GM12878 (cell line): ENCODE results near the gene ZNF783. TPM values are rescaled to one million over a fixed set of nuclear protein-coding genes. Genes with fewer than 3 reads are reported as not detected.

ENCODE experiments used
- ATAC-seq: fragments of 200-7000 bp; cut with Tn5 transposase; 3 replicates; pipeline ENCODE4 v1.9.1; 2020; ENCODE audit warnings: mild to moderate bottlenecking, moderate library complexity
- BruUV-seq: library from RNA; stranded (reverse); fragments of 400-500 nt; replicated peaks from 2 replicates; lab custom pipeline; 2021; lab: Mats Ljungman, UMichigan
- CTCF ChIA-PET: fragments of 300-600 bp; sonication (Branson Sonifier 250); formaldehyde crosslinking; extraction: SDS; loops from one replicate; lab custom pipeline; 2021; ENCODE audit warnings: inconsistent platforms; lab: Yijun Ruan, JAX
- POLR2A ChIA-PET: fragments of 350-600 bp; formaldehyde crosslinking; extraction: SDS; loops from one replicate; lab custom pipeline; 2021; ENCODE audit warnings: inconsistent platforms; lab: Charles Lee
- RAD21 ChIA-PET: fragments of 300-600 bp; sonication (Branson Sonifier 250); formaldehyde crosslinking; loops from one replicate; lab custom pipeline; 2023; ENCODE audit warnings: antibody characterized with exemption; ENCODE audit not compliant: unreplicated experiment; lab: Charles Lee
- SMC1A ChIA-PET: fragments of 300-600 bp; sonication (Branson Sonifier 250); formaldehyde crosslinking; loops from one replicate; lab custom pipeline; 2023; ENCODE audit not compliant: unreplicated experiment, uncharacterized antibody; lab: Charles Lee
- DNase-seq: peaks from one replicate; pipeline ENCODE4 v3.0.0-alpha.2; 2011; ENCODE audit warnings: low read depth, low spot score
- FAIRE-seq: peaks from 3 replicates; lab custom pipeline; 2011; peaks lifted over from hg19 to GRCh38; lab: Jason Lieb, UNC
- H2AFZ ChIP-seq: 2 replicates; pipeline ENCODE4 v1.6.0; 2011; ENCODE audit warnings: low read depth, low read length, control low read depth; ENCODE audit not compliant: control insufficient read depth
- H3K27ac ChIP-seq: 2 replicates; pipeline ENCODE4 v1.5.1; 2011; ENCODE audit warnings: control low read depth; ENCODE audit not compliant: control insufficient read depth, insufficient read depth
- H3K27me3 ChIP-seq, 2 experiments: replicated peaks in 1 of 2; 2 replicates each; pipeline versions ENCODE4 v1.6.0 to v1.6.1; 2011; ENCODE audit warnings: low read length in 1 of 2; ENCODE audit not compliant: control insufficient read depth in 2 of 2, insufficient read depth in 2 of 2
- H3K36me3 ChIP-seq, 2 experiments: 2 replicates each; pipeline ENCODE4 v1.5.1; 2011; ENCODE audit warnings: low read length in 1 of 2; ENCODE audit not compliant: control insufficient read depth in 2 of 2, insufficient read depth in 2 of 2
- H3K4me1 ChIP-seq: 2 replicates; pipeline ENCODE4 v1.6.1; 2011; ENCODE audit warnings: mild to moderate bottlenecking, low read length, moderate library complexity, mixed read lengths; ENCODE audit not compliant: control insufficient read depth, insufficient read depth
- H3K4me2 ChIP-seq: 2 replicates; pipeline ENCODE4 v1.6.0; 2011; ENCODE audit warnings: control low read depth; ENCODE audit not compliant: control insufficient read depth, insufficient read depth
- H3K4me3 ChIP-seq: fragments of 200-600 bp; sonication (generic); 2 replicates; pipeline ENCODE4 v1.5.1; 2016
- H3K79me2 ChIP-seq: 2 replicates; pipeline ENCODE4 v1.6.0; 2011; ENCODE audit warnings: low read length; ENCODE audit not compliant: control insufficient read depth, insufficient read depth
- H3K9ac ChIP-seq: 2 replicates; pipeline ENCODE4 v1.8.0; 2011; ENCODE audit warnings: low read length, control low read depth, mixed read lengths; ENCODE audit not compliant: control insufficient read depth, insufficient read depth
- H3K9me3 ChIP-seq: replicated peaks from 3 replicates; pipeline ENCODE4 v1.5.1; 2011; ENCODE audit warnings: mild to moderate bottlenecking, low read length; ENCODE audit not compliant: control insufficient read depth, insufficient read depth
- H4K20me1 ChIP-seq: 2 replicates; pipeline ENCODE4 v1.6.0; 2011; ENCODE audit not compliant: control insufficient read depth, insufficient read depth
- CEBPZ ChIP-seq: fragments of 150-350 bp; IDR thresholded peaks from 2 replicates; pipeline ENCODE4 v1.6.1; 2016; ENCODE audit warnings: low read depth, low read length
- CHD1 ChIP-seq: IDR thresholded peaks from 2 replicates; pipeline ENCODE4 v1.6.1; 2012; ENCODE audit warnings: low read depth, low read length, improper control_type of control experiment
- CTCF ChIP-seq, 3 experiments: IDR thresholded peaks in 2 of 3; conservative IDR thresholded peaks in 1 of 3; 2 replicates each; pipeline ENCODE4 v1.5.1; 2011; ENCODE audit warnings: low read depth in 3 of 3, low read length in 3 of 3, mild to moderate bottlenecking in 3 of 3, control low read depth in 2 of 3, moderate library complexity in 2 of 3, inconsistent platforms in 1 of 3, mixed read lengths in 1 of 3; ENCODE audit not compliant: control insufficient read depth in 2 of 3, insufficient read depth in 1 of 3; ENCODE audit errors: extremely low read depth in 1 of 3
- EED ChIP-seq: sonication (generic); IDR thresholded peaks from 2 replicates; pipeline ENCODE4 v1.6.1; 2016; ENCODE audit warnings: antibody characterized with exemption, low read depth
- NR2F1 ChIP-seq: fragments of 450-650 bp; conservative IDR thresholded peaks from 2 replicates; pipeline ENCODE4 v1.6.1; 2017; ENCODE audit warnings: mild to moderate bottlenecking
- RAD21 ChIP-seq: IDR thresholded peaks from 2 replicates; pipeline ENCODE4 v1.6.1; 2011; ENCODE audit warnings: mild to moderate bottlenecking, low read depth, low read length, moderate library complexity; ENCODE audit not compliant: insufficient read depth
- RAD51 ChIP-seq: fragments of 450-650 bp; IDR thresholded peaks from 2 replicates; pipeline ENCODE4 v1.6.1; 2016; ENCODE audit warnings: moderate library complexity, mild to moderate bottlenecking, inconsistent platforms
- SMC3 ChIP-seq: IDR thresholded peaks from 2 replicates; pipeline ENCODE4 v1.6.1; 2011; ENCODE audit warnings: low read length, improper control_type of control experiment, borderline replicate concordance
- SREBF2 ChIP-seq: IDR thresholded peaks from 2 replicates; pipeline ENCODE4 v1.6.1; 2012; ENCODE audit warnings: mild to moderate bottlenecking, low read length
- ZNF24 ChIP-seq: fragments of 450-650 bp; IDR thresholded peaks from 2 replicates; pipeline ENCODE4 v1.6.1; 2017; ENCODE audit warnings: antibody characterized with exemption, mild to moderate bottlenecking
- WGBS: methylation state at CpG from one replicate; pipeline ENCODE4 v1.1.6; 2016; ENCODE audit warnings: low lambda C conversion rate; ENCODE audit not compliant: insufficient replicate concordance, insufficient coverage; ENCODE audit errors: missing lambda C conversion rate; 5-methylcytosine and 5-hydroxymethylcytosine counted together
- in situ Hi-C: fragments of 300-500 bp; cut with MboI; formaldehyde crosslinking; loops from 9 replicates; pipeline ENCODE4 v1.14.3; 2018; ENCODE audit warnings: mixed read lengths
- intact Hi-C: fragments of 100-400 bp; cut with micrococcal nuclease; formaldehyde crosslinking; loops from one replicate; pipeline ENCODE4 v1.14.2; 2022; ENCODE audit not compliant: unreplicated experiment
- polyA plus RNA-seq, 11 experiments: library from polyadenylated mRNA; depleted of rRNA in 4 of 11; unstranded in 6 of 11; stranded (reverse) in 5 of 11; fragments of >200 nt; fragmentation: Nextera tagmentation in 4 of 11; fragmentation: Illumina TruSeq in 1 of 11; extraction: Ambion mirVana in 4 of 11; extraction: Trizol in 1 of 11; gene quantifications; 1 replicate in 1 of 11; 2 replicates in 10 of 11; pipeline versions ENCODE4 v1.2.1 to v1.2.3, GENCODE V29; 2011 to 2016; ENCODE audit warnings: inconsistent platforms in 2 of 11, missing spikeins in 2 of 11, low read depth in 1 of 11
- total RNA-seq, 4 experiments: library from RNA; depleted of rRNA in 3 of 4; stranded (reverse); fragments of >200 nt in 3 of 4; fragmentation: Illumina TruSeq in 1 of 4; extraction: Trizol in 1 of 4; gene quantifications; 2 replicates each; pipeline versions ENCODE4 v1.2.1 to v1.2.3, GENCODE V29; 2013 to 2021

The ZNF783 gene
- total and polyA plus RNA-seq, 10 of the 15 experiments (the other 5 are each of a cell fraction or from before 2014, with no cell fraction given): 2.0 to 14.4 (median 6.4) TPM

- TF ChIP-seq CEBPZ: no peak
- peak; percentile 71 for TF ChIP-seq SREBF2
- TF ChIP-seq CTCF (IDR thresholded peaks at IDR 0.05 in 2 of 3, conservative IDR thresholded peaks at IDR 0.05 in 1 of 3; ENCODE audit: control insufficient read depth in 2 of 3, extremely low read depth in 1 of 3, insufficient read depth in 1 of 3, low read depth in 3 of 3, low read length in 3 of 3): peak; percentile 40 to 58 (median 42); a peak in 5 of 6 replicates
- TF ChIP-seq NR2F1: no peak
- TF ChIP-seq RAD21: peak; percentile 52
- TF ChIP-seq SMC3: peak; percentile 48; the same call in 1 of the 2 replicates
- no peak for TF ChIP-seq CHD1
- TF ChIP-seq RAD51: no peak
- no peak for TF ChIP-seq EED
- peak; percentile 82 for TF ChIP-seq ZNF24
- H4K20me1 ChIP-seq: no peaks in the 10 kb centered on the region
- H3K9me3 ChIP-seq: no peaks in the 10 kb centered on the region; the same call in 2 of the 3 replicates
- H3K4me1 ChIP-seq: no peaks in the 10 kb centered on the region
- ATAC-seq: peak; percentile 86
- no peaks in the 10 kb centered on the region for H3K79me2 ChIP-seq
- H3K4me3 ChIP-seq: no peak overlapping the region
- no peak overlapping the region for H3K9ac ChIP-seq
- WGBS: 41% methylated on average over 3 of the region's 3 CpGs
- DNase-seq: peak; percentile 36
- peak; percentile 92 for FAIRE-seq
- H3K36me3 ChIP-seq: no peaks in the 10 kb centered on the region
- intact Hi-C loops: loop anchor here (1.0 to 5.0 kb wide), 3 partner anchors 112 to 289 kb away; partner anchors contain the start of gene ZNF746
- RAD21 ChIA-PET: interaction anchor here (0.6 to 1.3 kb wide), 6 partner anchors 25 to 432 kb away, joined by 3 to 4 read pairs (median 3); no protein-coding TSS in a partner anchor
- no peak overlapping the region for H3K4me2 ChIP-seq
- BruUV-seq: no TSS peak
- in situ Hi-C loops: no loop called here
- CTCF ChIA-PET: interaction anchor here (0.6 to 2.4 kb wide), 19 partner anchors 8 to 504 kb away, joined by 3 to 12 read pairs (median 4); partner anchors contain the start of gene ZNF783
- peak overlapping the region; percentile 2; the same call in 1 of the 2 replicates for H2AFZ ChIP-seq
- POLR2A ChIA-PET: no interaction called here
- SMC1A ChIA-PET: interaction anchor here (0.7 to 1.9 kb wide), 9 partner anchors 49 to 432 kb away, joined by 3 to 7 read pairs (median 5); partner anchors contain the start of gene ZNF783
- H3K27ac ChIP-seq: no peak overlapping the region
- no peaks in the 10 kb centered on the region for H3K27me3 ChIP-seq
Measured at GRCh38 chr7:149310113-149310836, 48.3 kb downstream of the ZNF783 start.
